PC-3 (cell line): ENCODE results near the gene NKAIN2. TPM values are rescaled to one million over a fixed set of nuclear protein-coding genes. Genes with fewer than 3 reads are reported as not detected.

Experiments
- ATAC-seq: fragments of 200-7000 bp; cut with Tn5 transposase; 2 replicates; pipeline ENCODE4 v1.9.1; 2020; ENCODE audit warnings: mild to moderate bottlenecking, moderate library complexity
- BruUV-seq: library from RNA; stranded (reverse); fragments of 400-500 nt; replicated peaks from 2 replicates; lab custom pipeline; 2021; lab: Mats Ljungman, UMichigan
- CTCF ChIA-PET: fragments of 300-600 bp; sonication (Branson Sonifier 250); formaldehyde crosslinking; loops from one replicate; lab custom pipeline; 2022; ENCODE audit warnings: antibody characterized with exemption; lab: Charles Lee
- POLR2A ChIA-PET: fragments of 300-600 bp; sonication (Branson Sonifier 250); formaldehyde crosslinking; loops from one replicate; lab custom pipeline; 2022; ENCODE audit warnings: antibody characterized with exemption; ENCODE audit not compliant: unreplicated experiment; lab: Charles Lee
- DNase-seq: peaks from one replicate; pipeline ENCODE4 v3.0.0-alpha.2; 2015
- H2AFZ ChIP-seq: fragments of 300-600 bp; sonication (generic); 2 replicates; pipeline ENCODE4 v1.6.0; 2016; ENCODE audit warnings: antibody characterized with exemption, low read length
- H3F3A ChIP-seq: fragments of 300-600 bp; sonication (generic); one replicate; pipeline ENCODE4 v1.6.0; 2017; ENCODE audit warnings: antibody characterized with exemption, low read length, control low read depth, mild to moderate bottlenecking; ENCODE audit not compliant: unreplicated experiment
- H3K27ac ChIP-seq: fragments of 300-600 bp; sonication (generic); 2 replicates; pipeline ENCODE4 v1.5.1; 2016; ENCODE audit warnings: mild to moderate bottlenecking, low read length
- H3K27me3 ChIP-seq: fragments of 300-600 bp; sonication (generic); 2 replicates; pipeline ENCODE4 v1.6.1; 2016; ENCODE audit warnings: low read length, mixed read lengths
- H3K36me3 ChIP-seq: fragments of 300-600 bp; sonication (generic); 2 replicates; pipeline ENCODE4 v1.6.1; 2016; ENCODE audit warnings: low read depth, mixed run types, low read length, mixed read lengths
- H3K4me1 ChIP-seq: fragments of 300-600 bp; sonication (generic); 2 replicates; pipeline ENCODE4 v1.5.1; 2016; ENCODE audit warnings: low read length; ENCODE audit not compliant: insufficient read depth
- H3K4me2 ChIP-seq: fragments of 300-600 bp; sonication (generic); 2 replicates; pipeline ENCODE4 v1.6.0; 2016; ENCODE audit warnings: low read length
- H3K4me3 ChIP-seq: fragments of 300-600 bp; sonication (generic); 2 replicates; pipeline ENCODE4 v1.5.1; 2016; ENCODE audit warnings: mild to moderate bottlenecking, low read length, mixed read lengths
- H3K79me2 ChIP-seq: fragments of 300-600 bp; sonication (generic); 2 replicates; pipeline ENCODE4 v1.6.1; 2017; ENCODE audit warnings: low read length, mixed read lengths
- H3K9ac ChIP-seq: fragments of 300-600 bp; sonication (generic); 2 replicates; pipeline ENCODE4 v1.6.0; 2016; ENCODE audit warnings: mild to moderate bottlenecking, low read length
- H3K9me2 ChIP-seq: fragments of 300-600 bp; sonication (generic); replicated peaks from 2 replicates; pipeline ENCODE4 v1.6.1; 2016; ENCODE audit warnings: mixed run types, low read length, mixed read lengths
- H3K9me3 ChIP-seq: fragments of 300-600 bp; sonication (generic); 2 replicates; pipeline ENCODE4 v1.6.1; 2016; ENCODE audit warnings: low read length, mixed read lengths
- H4K20me1 ChIP-seq: fragments of 300-600 bp; sonication (generic); 2 replicates; pipeline ENCODE4 v1.6.1; 2016; ENCODE audit warnings: low read length, mixed read lengths
- EZH2 ChIP-seq: fragments of 300-600 bp; sonication (generic); IDR thresholded peaks from one replicate; pipeline ENCODE4 v1.6.1; 2017; ENCODE audit warnings: antibody characterized with exemption, mild to moderate bottlenecking, low read length; ENCODE audit not compliant: unreplicated experiment
- EZH2phosphoT487 ChIP-seq: fragments of 300-600 bp; sonication (generic); IDR thresholded peaks from 2 replicates; pipeline ENCODE4 v1.6.1; 2018; ENCODE audit warnings: mild to moderate bottlenecking, antibody characterized with exemption, low read length, borderline replicate concordance
- intact Hi-C: fragments of 100-400 bp; cut with micrococcal nuclease; formaldehyde crosslinking; loops from 2 replicates; pipeline ENCODE4 v1.9.0; 2023
- total RNA-seq: library from RNA; depleted of rRNA; stranded (reverse); fragments of >200 nt; gene quantifications from 2 replicates; pipeline ENCODE4 v1.2.3, GENCODE V29; 2014
- TF ChIP-seq, protein P1 (sequence below): fragments of 300-600 bp; sonication (generic); conservative IDR thresholded peaks from 2 replicates; pipeline ENCODE4 v1.5.1; 2017; ENCODE audit warnings: antibody characterized with exemption, low read depth, mild to moderate bottlenecking, low read length

Gene NKAIN2
- total RNA-seq, 1 experiment from 2014 or later = not detected

- no peak overlapping the region for H3K9ac ChIP-seq
- POLR2A ChIA-PET = no interaction called here
- H2AFZ ChIP-seq = no peak overlapping the region
- H3K4me1 ChIP-seq = no peaks in the 10 kb centered on the region
- no peaks in the 10 kb centered on the region for H4K20me1 ChIP-seq
- H3K27ac ChIP-seq = no peak overlapping the region
- no peaks in the 10 kb centered on the region for H3K9me3 ChIP-seq
- H3K9me2 ChIP-seq = no peaks in the 10 kb centered on the region
- no peaks in the 10 kb centered on the region for H3K79me2 ChIP-seq
- H3F3A ChIP-seq = no peaks in the 10 kb centered on the region
- ATAC-seq (no peak), DNase-seq (no peak)
- TF ChIP-seq, protein P1, sequence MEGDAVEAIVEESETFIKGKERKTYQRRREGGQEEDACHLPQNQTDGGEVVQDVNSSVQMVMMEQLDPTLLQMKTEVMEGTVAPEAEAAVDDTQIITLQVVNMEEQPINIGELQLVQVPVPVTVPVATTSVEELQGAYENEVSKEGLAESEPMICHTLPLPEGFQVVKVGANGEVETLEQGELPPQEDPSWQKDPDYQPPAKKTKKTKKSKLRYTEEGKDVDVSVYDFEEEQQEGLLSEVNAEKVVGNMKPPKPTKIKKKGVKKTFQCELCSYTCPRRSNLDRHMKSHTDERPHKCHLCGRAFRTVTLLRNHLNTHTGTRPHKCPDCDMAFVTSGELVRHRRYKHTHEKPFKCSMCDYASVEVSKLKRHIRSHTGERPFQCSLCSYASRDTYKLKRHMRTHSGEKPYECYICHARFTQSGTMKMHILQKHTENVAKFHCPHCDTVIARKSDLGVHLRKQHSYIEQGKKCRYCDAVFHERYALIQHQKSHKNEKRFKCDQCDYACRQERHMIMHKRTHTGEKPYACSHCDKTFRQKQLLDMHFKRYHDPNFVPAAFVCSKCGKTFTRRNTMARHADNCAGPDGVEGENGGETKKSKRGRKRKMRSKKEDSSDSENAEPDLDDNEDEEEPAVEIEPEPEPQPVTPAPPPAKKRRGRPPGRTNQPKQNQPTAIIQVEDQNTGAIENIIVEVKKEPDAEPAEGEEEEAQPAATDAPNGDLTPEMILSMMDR = no peak
- TF ChIP-seq EZH2 = no peak
- no peak for TF ChIP-seq EZH2phosphoT487
- intact Hi-C loops = no loop called here
- H3K36me3 ChIP-seq = no peaks in the 10 kb centered on the region
- BruUV-seq = no TSS peak
- CTCF ChIA-PET = no interaction called here
- no peak overlapping the region for H3K4me2 ChIP-seq
- H3K27me3 ChIP-seq = no peaks in the 10 kb centered on the region
- H3K4me3 ChIP-seq = no peak overlapping the region
These were observed 763.7 kb downstream of the NKAIN2 start for GRCh38 chr6:124567401-124567800.

- BruUV-seq = no TSS peak
- no peaks in the 10 kb centered on the region for H3K4me1 ChIP-seq
- H2AFZ ChIP-seq = no peak overlapping the region
- no peaks in the 10 kb centered on the region for H3K79me2 ChIP-seq
- H3F3A ChIP-seq = no peaks in the 10 kb centered on the region
- H3K9ac ChIP-seq = no peak overlapping the region
- ATAC-seq = no peak
- H3K27ac ChIP-seq = no peak overlapping the region
- H3K9me2 ChIP-seq = no peaks in the 10 kb centered on the region
- no peak overlapping the region for H3K4me3 ChIP-seq
- no peaks in the 10 kb centered on the region for H3K9me3 ChIP-seq
- no peaks in the 10 kb centered on the region for H4K20me1 ChIP-seq
- ChIA-PET CTCF (no interaction called here), POLR2A (no interaction called here)
- intact Hi-C loops = no loop called here
- DNase-seq = no peak
- no peaks in the 10 kb centered on the region for H3K27me3 ChIP-seq
- TF ChIP-seq, protein P1 = no peak
- TF ChIP-seq EZH2phosphoT487 (no peak), EZH2 (no peak)
- H3K4me2 ChIP-seq = no peak overlapping the region
- no peaks in the 10 kb centered on the region for H3K36me3 ChIP-seq
These were observed 770.3 kb downstream of the NKAIN2 start for GRCh38 chr6:124573953-124574352.

DNA sequence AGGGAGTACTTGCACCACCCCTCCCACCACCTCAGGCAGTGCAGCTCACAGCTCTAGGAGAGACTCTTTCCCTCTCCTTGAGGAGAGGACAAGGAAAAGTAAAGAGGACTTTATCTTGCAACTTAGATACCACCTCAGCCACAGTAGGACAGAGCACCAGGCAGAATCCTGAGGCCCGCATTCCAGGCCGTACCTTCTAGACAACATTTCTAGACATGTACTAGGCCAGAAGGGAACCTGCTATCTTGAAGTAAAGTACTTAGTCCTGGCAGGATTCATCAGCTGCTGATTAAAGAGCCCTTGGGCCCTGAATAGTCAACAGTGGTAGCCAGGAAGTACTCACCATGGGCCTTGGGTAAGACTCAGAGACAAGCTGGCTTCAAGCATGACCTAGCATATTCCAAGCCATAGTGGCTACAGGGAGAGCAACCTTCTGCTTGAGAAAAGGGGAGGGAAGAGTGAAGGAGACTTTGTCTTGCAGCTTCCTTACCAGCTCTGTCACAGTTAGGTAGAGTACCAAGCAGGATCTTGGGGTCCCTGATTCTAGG lies 774.1 kb downstream of the NKAIN2 start:
- H3K9me2 ChIP-seq = no peaks in the 10 kb centered on the region
- no peaks in the 10 kb centered on the region for H3F3A ChIP-seq
- H3K36me3 ChIP-seq = no peaks in the 10 kb centered on the region
- no peak overlapping the region for H3K4me2 ChIP-seq
- H3K27me3 ChIP-seq = no peaks in the 10 kb centered on the region
- H4K20me1 ChIP-seq = no peaks in the 10 kb centered on the region
- H3K4me3 ChIP-seq = no peak overlapping the region
- H3K4me1 ChIP-seq = no peaks in the 10 kb centered on the region
- CTCF ChIA-PET = no interaction called here
- H3K27ac ChIP-seq = no peak overlapping the region
- POLR2A ChIA-PET = no interaction called here
- ATAC-seq (no peak), DNase-seq (no peak)
- no peak overlapping the region for H2AFZ ChIP-seq
- no peak for TF ChIP-seq EZH2phosphoT487
- no peak for TF ChIP-seq EZH2
- TF ChIP-seq, protein P1 = no peak
- H3K9ac ChIP-seq = no peak overlapping the region
- H3K79me2 ChIP-seq = no peaks in the 10 kb centered on the region
- H3K9me3 ChIP-seq = no peaks in the 10 kb centered on the region
- BruUV-seq = no TSS peak
- intact Hi-C loops = no loop called here
